ENCODE data around the gene CDC5L. TPM values are rescaled to one million over a fixed set of nuclear protein-coding genes. Genes with fewer than 3 reads are reported as not detected.

The CDC5L gene
- total and polyA plus RNA-seq, 2 of the 13 experiments (the other 11 are each of a cell fraction or from before 2014, with no cell fraction given): 11.0 to 34.2 TPM

DNA sequence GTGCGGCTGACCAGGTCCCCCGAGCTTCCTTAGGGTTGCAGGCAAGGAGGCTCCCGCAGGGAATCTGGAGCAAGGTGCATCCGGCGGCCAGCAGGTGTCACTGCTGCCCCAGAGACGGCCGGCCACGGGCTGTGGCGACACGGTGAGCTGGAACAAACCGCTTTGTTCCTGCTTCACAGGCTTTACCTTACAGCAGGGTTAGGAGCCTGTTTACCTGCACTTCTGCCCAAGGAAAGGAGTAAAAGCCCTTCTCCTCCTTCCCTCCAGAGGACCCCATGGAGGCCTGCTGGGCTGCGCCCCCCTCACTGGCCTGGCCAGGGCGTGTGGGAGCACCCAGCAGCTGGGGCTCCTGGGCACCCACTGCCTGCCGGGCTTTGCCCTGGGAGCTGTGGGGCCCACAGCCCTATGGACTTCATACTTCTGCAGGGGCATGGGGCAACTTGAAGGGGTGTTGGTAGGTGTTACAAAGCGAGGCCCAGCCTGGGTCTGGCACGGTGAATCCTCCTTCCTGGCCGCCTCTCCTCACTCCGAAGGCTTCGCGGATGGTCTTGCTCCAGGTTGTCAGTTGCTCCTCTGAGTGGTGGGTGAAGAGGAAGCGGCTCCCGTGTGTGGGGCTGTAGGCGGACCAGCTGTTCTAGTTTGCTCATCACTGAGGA is 88.4 kb downstream of the CDC5L start (continued):
- TF ChIP-seq, protein P1, sequence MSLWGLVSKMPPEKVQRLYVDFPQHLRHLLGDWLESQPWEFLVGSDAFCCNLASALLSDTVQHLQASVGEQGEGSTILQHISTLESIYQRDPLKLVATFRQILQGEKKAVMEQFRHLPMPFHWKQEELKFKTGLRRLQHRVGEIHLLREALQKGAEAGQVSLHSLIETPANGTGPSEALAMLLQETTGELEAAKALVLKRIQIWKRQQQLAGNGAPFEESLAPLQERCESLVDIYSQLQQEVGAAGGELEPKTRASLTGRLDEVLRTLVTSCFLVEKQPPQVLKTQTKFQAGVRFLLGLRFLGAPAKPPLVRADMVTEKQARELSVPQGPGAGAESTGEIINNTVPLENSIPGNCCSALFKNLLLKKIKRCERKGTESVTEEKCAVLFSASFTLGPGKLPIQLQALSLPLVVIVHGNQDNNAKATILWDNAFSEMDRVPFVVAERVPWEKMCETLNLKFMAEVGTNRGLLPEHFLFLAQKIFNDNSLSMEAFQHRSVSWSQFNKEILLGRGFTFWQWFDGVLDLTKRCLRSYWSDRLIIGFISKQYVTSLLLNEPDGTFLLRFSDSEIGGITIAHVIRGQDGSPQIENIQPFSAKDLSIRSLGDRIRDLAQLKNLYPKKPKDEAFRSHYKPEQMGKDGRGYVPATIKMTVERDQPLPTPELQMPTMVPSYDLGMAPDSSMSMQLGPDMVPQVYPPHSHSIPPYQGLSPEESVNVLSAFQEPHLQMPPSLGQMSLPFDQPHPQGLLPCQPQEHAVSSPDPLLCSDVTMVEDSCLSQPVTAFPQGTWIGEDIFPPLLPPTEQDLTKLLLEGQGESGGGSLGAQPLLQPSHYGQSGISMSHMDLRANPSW (CRISPR knock-in tag; IDR thresholded peaks at IDR 0.05; ENCODE audit: borderline replicate concordance): peak; percentile 32; the same call in 1 of the 2 replicates
- peak; percentile 38 for TF ChIP-seq HNRNPLL (IDR thresholded peaks at IDR 0.05; ENCODE audit: low read depth, low read length, poor library complexity, severe bottlenecking)
- peak; percentile 84; the same call in 1 of the 2 replicates for TF ChIP-seq ZNF225 (CRISPR knock-in tag; IDR thresholded peaks at IDR 0.05)
- no peak for TF ChIP-seq KLF6 (CRISPR knock-in tag; IDR thresholded peaks at IDR 0.05)
- peak; percentile 56; the same call in 1 of the 2 replicates for TF ChIP-seq ZNF235 (CRISPR knock-in tag; IDR thresholded peaks at IDR 0.05; ENCODE audit: borderline replicate concordance)
- TF ChIP-seq ZBTB14 (CRISPR knock-in tag; IDR thresholded peaks at IDR 0.05): no peak
- TF ChIP-seq ARHGAP35 (CRISPR knock-in tag; IDR thresholded peaks at IDR 0.05; ENCODE audit: borderline replicate concordance): peak; percentile 30; the same call in 1 of the 2 replicates
- TF ChIP-seq CENPT (CRISPR knock-in tag; IDR thresholded peaks at IDR 0.05; ENCODE audit: low read depth): no peak
- TF ChIP-seq ZNF335 (CRISPR knock-in tag; IDR thresholded peaks at IDR 0.05): peak; percentile 41; the same call in 1 of the 2 replicates
- TF ChIP-seq NFKB2 (CRISPR knock-in tag; IDR thresholded peaks at IDR 0.05; ENCODE audit: borderline replicate concordance): peak; percentile 62; the same call in 1 of the 2 replicates
- TF ChIP-seq ZBTB34 (CRISPR knock-in tag; IDR thresholded peaks at IDR 0.05): no peak
- TF ChIP-seq ZSCAN29 (CRISPR knock-in tag; conservative IDR thresholded peaks at IDR 0.05): peak; percentile 97
- TF ChIP-seq RARA (CRISPR knock-in tag; IDR thresholded peaks at IDR 0.05): 0 out of 2 replicates have a peak, but pooled peaks have one; percentile 4
- TF ChIP-seq, protein P2, sequence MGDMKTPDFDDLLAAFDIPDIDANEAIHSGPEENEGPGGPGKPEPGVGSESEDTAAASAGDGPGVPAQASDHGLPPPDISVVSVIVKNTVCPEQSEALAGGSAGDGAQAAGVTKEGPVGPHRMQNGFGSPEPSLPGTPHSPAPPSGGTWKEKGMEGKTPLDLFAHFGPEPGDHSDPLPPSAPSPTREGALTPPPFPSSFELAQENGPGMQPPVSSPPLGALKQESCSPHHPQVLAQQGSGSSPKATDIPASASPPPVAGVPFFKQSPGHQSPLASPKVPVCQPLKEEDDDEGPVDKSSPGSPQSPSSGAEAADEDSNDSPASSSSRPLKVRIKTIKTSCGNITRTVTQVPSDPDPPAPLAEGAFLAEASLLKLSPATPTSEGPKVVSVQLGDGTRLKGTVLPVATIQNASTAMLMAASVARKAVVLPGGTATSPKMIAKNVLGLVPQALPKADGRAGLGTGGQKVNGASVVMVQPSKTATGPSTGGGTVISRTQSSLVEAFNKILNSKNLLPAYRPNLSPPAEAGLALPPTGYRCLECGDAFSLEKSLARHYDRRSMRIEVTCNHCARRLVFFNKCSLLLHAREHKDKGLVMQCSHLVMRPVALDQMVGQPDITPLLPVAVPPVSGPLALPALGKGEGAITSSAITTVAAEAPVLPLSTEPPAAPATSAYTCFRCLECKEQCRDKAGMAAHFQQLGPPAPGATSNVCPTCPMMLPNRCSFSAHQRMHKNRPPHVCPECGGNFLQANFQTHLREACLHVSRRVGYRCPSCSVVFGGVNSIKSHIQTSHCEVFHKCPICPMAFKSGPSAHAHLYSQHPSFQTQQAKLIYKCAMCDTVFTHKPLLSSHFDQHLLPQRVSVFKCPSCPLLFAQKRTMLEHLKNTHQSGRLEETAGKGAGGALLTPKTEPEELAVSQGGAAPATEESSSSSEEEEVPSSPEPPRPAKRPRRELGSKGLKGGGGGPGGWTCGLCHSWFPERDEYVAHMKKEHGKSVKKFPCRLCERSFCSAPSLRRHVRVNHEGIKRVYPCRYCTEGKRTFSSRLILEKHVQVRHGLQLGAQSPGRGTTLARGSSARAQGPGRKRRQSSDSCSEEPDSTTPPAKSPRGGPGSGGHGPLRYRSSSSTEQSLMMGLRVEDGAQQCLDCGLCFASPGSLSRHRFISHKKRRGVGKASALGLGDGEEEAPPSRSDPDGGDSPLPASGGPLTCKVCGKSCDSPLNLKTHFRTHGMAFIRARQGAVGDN (CRISPR knock-in tag; IDR thresholded peaks at IDR 0.05): peak; percentile 67
- TF ChIP-seq HOXD1 (CRISPR knock-in tag; IDR thresholded peaks at IDR 0.05): no peak
- no peak for TF ChIP-seq ZBTB1 (CRISPR knock-in tag; IDR thresholded peaks at IDR 0.05; ENCODE audit: borderline replicate concordance)
- 0 out of 2 replicates have a peak, but pooled peaks have one; percentile 84 for TF ChIP-seq ZNF512 (CRISPR knock-in tag; IDR thresholded peaks at IDR 0.05)
